ENCODE measurements around the gene SORCS2.

The SORCS2 gene

GRCh38 chr4:7295911-7296660 lies 103.7 kb downstream of the SORCS2 start:
- H3K27ac ChIP-seq (ENCODE audit: extremely low read depth, low read depth, low read length) = no peak overlapping the region
- H3K36me3 ChIP-seq (ENCODE audit: control insufficient read depth in 2 of 2, insufficient read depth in 1 of 2, low read length in 2 of 2) = no peaks in the 10 kb centered on the region
- TF ChIP-seq ZNF292 (tag by site-specific recombination; IDR thresholded peaks at IDR 0.05; ENCODE audit: borderline replicate concordance, low read depth) (no peak), ZNF433 (tag by site-specific recombination; IDR thresholded peaks at IDR 0.05; ENCODE audit: low read depth) (no peak), ZNF112 (tag by site-specific recombination; IDR thresholded peaks at IDR 0.05) (no peak), ZNF654 (tag by site-specific recombination; IDR thresholded peaks at IDR 0.05; ENCODE audit: low read depth) (peak; percentile 30), ZNF76 (tag by site-specific recombination; IDR thresholded peaks at IDR 0.05; ENCODE audit: borderline replicate concordance, low read depth) (no peak), ZIC2 (tag by site-specific recombination; IDR thresholded peaks at IDR 0.05) (0 out of 2 replicates have a peak, but pooled peaks have one; percentile 18), GLIS2 (tag by site-specific recombination; IDR thresholded peaks at IDR 0.05) (peak; percentile 50; the same call in 1 of the 2 replicates), TSHZ1 (tag by site-specific recombination; IDR thresholded peaks at IDR 0.05; ENCODE audit: borderline replicate concordance) (no peak), ZNF169 (tag by site-specific recombination; IDR thresholded peaks at IDR 0.05) (no peak), ZNF549 (tag by site-specific recombination; IDR thresholded peaks at IDR 0.05) (no peak), GLIS1 (tag by site-specific recombination; IDR thresholded peaks at IDR 0.05) (peak; percentile 67), ZNF423 (tag by site-specific recombination; IDR thresholded peaks at IDR 0.05) (peak; percentile 56; the same call in 1 of the 2 replicates)
- TF ChIP-seq, protein P1, sequence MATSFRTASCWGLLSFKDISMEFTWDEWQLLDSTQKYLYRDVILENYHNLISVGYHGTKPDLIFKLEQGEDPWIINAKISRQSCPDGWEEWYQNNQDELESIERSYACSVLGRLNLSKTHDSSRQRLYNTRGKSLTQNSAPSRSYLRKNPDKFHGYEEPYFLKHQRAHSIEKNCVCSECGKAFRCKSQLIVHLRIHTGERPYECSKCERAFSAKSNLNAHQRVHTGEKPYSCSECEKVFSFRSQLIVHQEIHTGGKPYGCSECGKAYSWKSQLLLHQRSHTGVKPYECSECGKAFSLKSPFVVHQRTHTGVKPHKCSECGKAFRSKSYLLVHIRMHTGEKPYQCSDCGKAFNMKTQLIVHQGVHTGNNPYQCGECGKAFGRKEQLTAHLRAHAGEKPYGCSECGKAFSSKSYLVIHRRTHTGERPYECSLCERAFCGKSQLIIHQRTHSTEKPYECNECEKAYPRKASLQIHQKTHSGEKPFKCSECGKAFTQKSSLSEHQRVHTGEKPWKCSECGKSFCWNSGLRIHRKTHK (tag by site-specific recombination; IDR thresholded peaks at IDR 0.05) = no peak
- TF ChIP-seq, protein P2, sequence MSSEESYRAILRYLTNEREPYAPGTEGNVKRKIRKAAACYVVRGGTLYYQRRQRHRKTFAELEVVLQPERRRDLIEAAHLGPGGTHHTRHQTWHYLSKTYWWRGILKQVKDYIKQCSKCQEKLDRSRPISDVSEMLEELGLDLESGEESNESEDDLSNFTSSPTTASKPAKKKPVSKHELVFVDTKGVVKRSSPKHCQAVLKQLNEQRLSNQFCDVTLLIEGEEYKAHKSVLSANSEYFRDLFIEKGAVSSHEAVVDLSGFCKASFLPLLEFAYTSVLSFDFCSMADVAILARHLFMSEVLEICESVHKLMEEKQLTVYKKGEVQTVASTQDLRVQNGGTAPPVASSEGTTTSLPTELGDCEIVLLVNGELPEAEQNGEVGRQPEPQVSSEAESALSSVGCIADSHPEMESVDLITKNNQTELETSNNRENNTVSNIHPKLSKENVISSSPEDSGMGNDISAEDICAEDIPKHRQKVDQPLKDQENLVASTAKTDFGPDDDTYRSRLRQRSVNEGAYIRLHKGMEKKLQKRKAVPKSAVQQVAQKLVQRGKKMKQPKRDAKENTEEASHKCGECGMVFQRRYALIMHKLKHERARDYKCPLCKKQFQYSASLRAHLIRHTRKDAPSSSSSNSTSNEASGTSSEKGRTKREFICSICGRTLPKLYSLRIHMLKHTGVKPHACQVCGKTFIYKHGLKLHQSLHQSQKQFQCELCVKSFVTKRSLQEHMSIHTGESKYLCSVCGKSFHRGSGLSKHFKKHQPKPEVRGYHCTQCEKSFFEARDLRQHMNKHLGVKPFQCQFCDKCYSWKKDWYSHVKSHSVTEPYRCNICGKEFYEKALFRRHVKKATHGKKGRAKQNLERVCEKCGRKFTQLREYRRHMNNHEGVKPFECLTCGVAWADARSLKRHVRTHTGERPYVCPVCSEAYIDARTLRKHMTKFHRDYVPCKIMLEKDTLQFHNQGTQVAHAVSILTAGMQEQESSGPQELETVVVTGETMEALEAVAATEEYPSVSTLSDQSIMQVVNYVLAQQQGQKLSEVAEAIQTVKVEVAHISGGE (tag by site-specific recombination; conservative IDR thresholded peaks at IDR 0.05; ENCODE audit: low read depth) = no peak
- no peaks in the 10 kb centered on the region for H3K9me3 ChIP-seq (ENCODE audit: control insufficient read depth, insufficient read depth, low read depth, low read length)
- H3K4me1 ChIP-seq (ENCODE audit: control insufficient read depth, insufficient read depth, low read length) = no peaks in the 10 kb centered on the region
- ChIA-PET CTCF (interaction anchor here (0.6 to 1.4 kb wide), 10 partner anchors 11 to 529 kb away, joined by 3 to 17 read pairs (median 3); partner anchors contain the start of gene SORCS2), POLR2A (no interaction called here)
- no peak overlapping the region for H3K4me3 ChIP-seq (ENCODE audit: low read depth, low read length)

Measured in HEK293 (cell line).